GM19468 (cell line): ENCODE data around the gene PLEKHA1.

ENCODE experiments used
- ATAC-seq: cut with Tn5 transposase; IDR thresholded peaks from one replicate; pipeline ENCODE4 v1.9.1; 2021; ENCODE audit warnings: mild to moderate bottlenecking, moderate library complexity, moderate number of reproducible peaks; ENCODE audit not compliant: unreplicated experiment; ENCODE audit errors: extremely low read depth

Gene PLEKHA1

GRCh38 chr10:122419876-122420623 is 45.5 kb downstream of the PLEKHA1 start:
- ATAC-seq = no peak

GRCh38 chr10:122420624-122421007 is 46.1 kb downstream of the PLEKHA1 start:
- no peak for ATAC-seq

- no peak for ATAC-seq
Observed at GRCh38 chr10:122421054-122421625, 46.6 kb downstream of the PLEKHA1 start.

- no peak for ATAC-seq
Observed at GRCh38 chr10:122421742-122422141, 47.2 kb downstream of the PLEKHA1 start.

- no peak for ATAC-seq
Observed at GRCh38 chr10:122422266-122422989, 47.9 kb downstream of the PLEKHA1 start.

- no peak for ATAC-seq
Observed at GRCh38 chr10:122424059-122424458, 49.6 kb downstream of the PLEKHA1 start.

- no peak for ATAC-seq
Observed at GRCh38 chr10:122426829-122427228, 52.3 kb downstream of the PLEKHA1 start.

- ATAC-seq = no peak
Observed at GRCh38 chr10:122427280-122427679, 52.8 kb downstream of the PLEKHA1 start.

- ATAC-seq = no peak
Observed at GRCh38 chr10:122435212-122435827, 60.8 kb downstream of the PLEKHA1 start.

GRCh38 chr10:122441961-122442360 is 67.5 kb downstream of the PLEKHA1 start:
- no peak for ATAC-seq

GRCh38 chr10:122445469-122445868 is 71.0 kb downstream of the PLEKHA1 start:
- ATAC-seq = no peak

GRCh38 chr10:122445904-122446303 is 71.4 kb downstream of the PLEKHA1 start:
- ATAC-seq = no peak

- ATAC-seq = no peak
Observed at GRCh38 chr10:122446668-122447423, 72.3 kb downstream of the PLEKHA1 start.

GRCh38 chr10:122448600-122448999 is 74.1 kb downstream of the PLEKHA1 start:
- no peak for ATAC-seq

- no peak for ATAC-seq
Observed at GRCh38 chr10:122449153-122449552, 74.6 kb downstream of the PLEKHA1 start.

- no peak for ATAC-seq
Observed at GRCh38 chr10:122450353-122450990, 76.0 kb downstream of the PLEKHA1 start.

GRCh38 chr10:122454071-122454470 is 79.6 kb downstream of the PLEKHA1 start:
- no peak for ATAC-seq

GRCh38 chr10:122454603-122455080 is 80.1 kb downstream of the PLEKHA1 start, which contains the start of gene ARMS2:
Gene ARMS2 (plus strand): TSS chr10:122454653. CDS start chr10:122454728, 75 bp downstream.
- no peak for ATAC-seq

- no peak for ATAC-seq
Observed at GRCh38 chr10:122455376-122456079, 81.0 kb downstream of the PLEKHA1 start.
